CD4-positive, alpha-beta T cell treated with Interleukin-10 for 1 hour (primary cell): Measurements from ENCODE around the gene IDH3G.
"Not testable (repeated sequence)": the region's sequence is repeated elsewhere in the genome, so short reads cannot be mapped to it uniquely, and the experiment has no call there.

Source experiments
- DNase-seq: peaks from one replicate; pipeline ENCODE4 v3.0.0-alpha.2; 2020

IDH3G gene

DNA sequence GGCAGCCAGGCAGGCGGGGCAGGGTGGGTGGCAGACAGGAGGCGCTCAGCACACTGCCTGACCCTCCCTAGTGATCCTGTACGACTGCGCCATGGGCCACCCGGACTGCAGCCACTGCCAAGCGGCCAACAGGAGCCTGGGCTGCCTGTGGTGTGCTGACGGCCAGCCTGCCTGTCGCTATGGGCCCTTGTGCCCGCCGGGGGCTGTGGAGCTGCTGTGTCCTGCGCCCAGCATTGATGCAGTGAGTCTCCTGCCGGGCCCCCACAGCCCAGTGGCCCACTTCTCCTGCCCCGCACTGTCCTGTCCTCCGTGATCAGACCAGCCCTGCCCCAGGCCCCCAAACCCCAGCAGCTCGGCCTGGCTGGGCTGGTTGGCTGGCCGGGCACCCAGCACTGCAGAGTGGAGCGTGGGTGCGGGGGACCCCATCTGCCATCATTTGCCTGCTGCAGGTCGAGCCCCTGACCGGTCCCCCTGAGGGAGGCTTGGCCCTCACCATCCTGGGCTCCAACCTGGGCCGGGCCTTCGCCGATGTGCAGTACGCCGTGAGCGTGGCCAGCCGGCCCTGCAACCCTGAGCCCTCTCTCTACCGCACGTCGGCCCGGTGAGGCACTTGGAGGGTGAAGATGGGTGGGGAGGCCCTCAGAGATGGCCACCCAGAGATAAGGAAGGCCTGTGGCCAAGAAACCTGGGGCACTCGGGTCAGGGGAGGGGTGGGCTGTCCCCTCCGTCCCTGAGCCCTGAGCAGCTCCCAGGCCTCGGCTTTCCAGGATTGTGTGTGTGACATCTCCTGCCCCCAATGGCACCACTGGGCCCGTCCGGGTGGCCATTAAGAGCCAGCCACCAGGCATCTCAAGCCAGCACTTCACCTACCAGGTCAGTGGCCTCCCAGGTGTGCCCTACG lies 22.5 kb downstream of the IDH3G start:
- no peak for DNase-seq

DNA sequence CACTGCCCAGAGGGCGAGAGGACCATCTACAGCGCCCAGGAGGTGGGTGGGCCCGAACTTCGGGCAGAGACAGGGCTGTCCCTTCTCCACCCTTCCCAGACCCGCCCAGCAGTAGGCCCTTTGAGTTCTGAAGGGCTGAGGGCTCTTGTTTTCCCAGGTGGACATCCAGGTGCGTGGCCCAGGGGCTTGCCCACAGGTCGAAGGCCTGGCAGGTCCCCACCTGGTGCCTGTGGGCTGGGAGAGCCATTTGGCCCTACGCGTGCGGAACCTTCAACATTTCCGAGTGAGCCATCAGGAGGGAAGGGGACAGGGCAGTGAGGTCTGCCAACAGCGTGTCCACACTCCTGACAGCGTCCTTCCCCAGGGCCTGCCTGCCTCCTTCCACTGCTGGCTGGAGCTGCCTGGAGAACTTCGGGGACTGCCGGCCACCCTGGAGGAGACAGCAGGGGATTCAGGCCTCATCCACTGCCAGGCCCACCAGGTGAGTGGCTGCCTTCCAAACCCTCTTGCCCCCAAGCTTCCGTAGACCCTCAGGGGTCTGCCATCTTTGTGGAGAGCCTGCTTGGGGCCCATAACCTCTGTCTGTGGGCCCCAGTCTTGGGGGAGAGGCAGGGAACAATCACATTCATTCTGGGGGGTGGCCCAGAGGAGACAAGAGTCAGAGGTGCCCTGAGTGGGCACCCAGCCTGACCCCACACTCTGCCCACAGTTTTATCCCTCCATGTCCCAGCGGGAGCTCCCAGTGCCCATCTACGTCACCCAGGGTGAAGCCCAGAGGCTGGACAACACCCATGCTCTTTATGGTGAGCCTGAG lies 23.4 kb downstream of the IDH3G start:
- DNase-seq: no peak

- DNase-seq: no peak
Observed at GRCh38 chrX:153769865-153770600, 24.1 kb downstream of the IDH3G start.

DNA sequence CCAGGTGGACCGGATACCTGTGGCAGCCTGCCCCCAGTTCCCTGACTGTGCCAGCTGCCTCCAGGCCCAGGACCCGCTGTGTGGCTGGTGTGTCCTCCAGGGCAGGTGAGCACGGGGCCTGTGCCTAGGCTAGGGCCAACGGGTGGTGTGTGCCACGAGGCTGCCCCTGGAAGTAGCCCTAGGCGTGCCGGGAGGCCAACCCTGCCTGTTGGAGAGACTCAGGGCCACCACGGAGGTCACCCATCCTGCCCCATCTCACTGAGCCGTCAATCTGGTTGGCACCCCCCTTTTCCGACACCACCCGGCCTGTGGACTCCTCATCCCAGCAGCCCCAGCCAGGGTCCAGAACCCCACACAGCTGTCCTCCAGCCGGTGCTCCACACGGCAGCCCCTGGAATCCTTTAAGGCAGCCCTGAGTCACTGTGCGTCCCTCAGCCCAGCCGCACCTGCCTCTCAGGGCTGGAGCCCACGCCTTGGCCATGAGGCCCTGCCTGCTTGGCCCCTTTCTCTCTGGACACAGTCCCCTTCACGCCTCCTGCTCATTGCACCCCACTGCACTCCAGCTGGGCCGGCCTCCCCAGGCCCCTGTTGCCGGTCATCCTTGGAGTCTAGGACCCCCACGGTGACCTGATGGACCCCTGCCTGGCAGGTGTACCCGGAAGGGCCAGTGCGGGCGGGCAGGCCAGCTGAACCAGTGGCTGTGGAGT lies 24.9 kb downstream of the IDH3G start:
- DNase-seq: no peak

DNA sequence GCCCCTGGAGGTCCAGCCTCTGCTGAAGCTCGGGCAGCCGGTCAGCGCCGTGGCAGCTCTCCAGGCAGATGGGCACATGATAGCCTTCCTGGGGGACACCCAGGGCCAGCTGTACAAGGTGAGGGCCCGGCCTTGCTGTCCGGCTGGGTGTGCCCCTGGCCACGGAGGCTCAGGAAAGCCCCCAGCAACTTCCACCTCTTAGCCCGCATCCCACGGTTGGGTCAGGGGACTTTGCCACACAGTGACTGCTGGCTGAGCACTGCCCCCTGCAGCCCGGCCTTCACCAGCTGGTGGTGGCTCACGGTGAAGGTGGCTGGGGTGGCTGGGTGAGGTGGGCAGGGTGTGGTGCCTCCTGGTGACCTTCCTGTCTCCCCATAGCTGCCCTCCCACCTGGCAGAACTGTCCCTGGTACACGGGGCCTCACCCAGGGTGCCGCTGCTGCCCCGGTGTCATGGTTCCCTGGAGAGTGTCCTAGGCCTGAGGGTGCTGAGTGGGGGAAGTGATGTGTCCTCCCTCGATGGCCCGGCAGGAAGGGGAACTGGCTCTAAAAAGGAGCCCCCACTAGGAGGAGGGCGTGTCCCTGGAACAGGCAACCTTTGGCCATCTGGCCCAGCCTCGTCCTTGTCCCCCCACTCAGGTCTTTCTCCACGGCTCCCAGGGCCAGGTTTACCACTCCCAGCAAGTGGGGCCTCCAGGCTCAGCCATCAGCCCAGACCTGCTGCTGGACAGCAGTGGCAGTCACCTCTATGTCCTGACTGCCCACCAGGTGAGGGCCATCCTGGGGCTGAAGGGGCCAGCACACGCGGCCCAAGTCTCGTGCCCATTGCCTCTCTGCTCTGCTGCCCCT lies 25.6 kb downstream of the IDH3G start:
- DNase-seq: no peak

- no peak for DNase-seq
Observed at GRCh38 chrX:153767674-153768055, 26.5 kb downstream of the IDH3G start.

- DNase-seq: no peak
Observed at GRCh38 chrX:153766871-153767673, 27.1 kb downstream of the IDH3G start.

GRCh38 chrX:153766098-153766817 lies 27.9 kb downstream of the IDH3G start:
- no peak for DNase-seq

DNA sequence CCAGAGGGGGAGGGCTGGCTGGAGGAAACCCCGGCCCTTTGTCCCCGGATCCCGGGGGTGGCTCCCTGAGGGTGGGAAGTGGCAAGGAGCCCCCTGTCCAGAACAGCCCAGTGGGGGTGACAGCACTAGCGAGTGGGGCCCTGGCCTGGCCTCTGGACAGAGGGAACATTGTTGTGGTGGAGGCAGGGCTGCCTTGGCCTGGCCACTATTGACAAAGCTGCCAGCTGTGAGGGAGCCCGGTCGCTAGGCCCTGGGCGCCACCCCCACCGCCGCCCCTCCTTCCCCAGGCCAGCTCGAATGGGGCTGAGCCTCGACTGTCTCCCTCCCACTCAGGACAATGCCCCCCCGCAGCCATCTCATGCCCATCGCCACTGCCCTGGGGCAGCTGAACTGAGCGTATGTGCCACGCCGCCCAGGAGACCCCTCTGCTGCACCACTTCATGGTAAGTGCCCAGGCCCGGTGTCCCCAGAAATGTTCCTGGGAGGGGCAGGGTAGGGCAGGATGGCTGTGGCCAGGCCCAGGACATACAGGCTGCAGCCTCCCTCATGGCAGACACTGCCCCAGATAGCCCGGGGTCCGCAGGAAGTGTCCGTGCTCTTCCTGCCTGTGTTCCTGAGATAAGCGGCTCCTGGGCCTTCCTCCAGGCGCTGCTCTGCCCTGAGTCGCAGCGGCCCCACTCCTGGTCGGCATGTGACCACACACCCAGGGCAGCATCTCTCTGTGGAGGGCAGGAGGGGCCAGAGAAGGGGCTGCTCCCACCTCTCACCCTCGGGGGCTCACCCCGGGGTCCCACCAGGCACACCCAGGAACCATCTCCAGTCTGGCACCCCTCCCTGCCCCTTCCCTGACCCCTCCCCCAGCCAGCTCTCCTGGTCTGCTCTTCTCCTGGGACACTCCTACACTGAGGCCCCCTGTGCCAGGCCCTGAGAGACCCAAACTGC lies 28.8 kb downstream of the IDH3G start:
- no peak for DNase-seq

- no peak for DNase-seq
Observed at GRCh38 chrX:153764786-153765137, 29.4 kb downstream of the IDH3G start.

GRCh38 chrX:153763989-153764755 lies 30.0 kb downstream of the IDH3G start, which contains the start of gene PLXNB3:
Gene PLXNB3, plus strand, starts transcription at chrX:153764249. Its CDS starts 1,287 bp downstream, at chrX:153765536.
- DNase-seq: peak; percentile 78

DNA sequence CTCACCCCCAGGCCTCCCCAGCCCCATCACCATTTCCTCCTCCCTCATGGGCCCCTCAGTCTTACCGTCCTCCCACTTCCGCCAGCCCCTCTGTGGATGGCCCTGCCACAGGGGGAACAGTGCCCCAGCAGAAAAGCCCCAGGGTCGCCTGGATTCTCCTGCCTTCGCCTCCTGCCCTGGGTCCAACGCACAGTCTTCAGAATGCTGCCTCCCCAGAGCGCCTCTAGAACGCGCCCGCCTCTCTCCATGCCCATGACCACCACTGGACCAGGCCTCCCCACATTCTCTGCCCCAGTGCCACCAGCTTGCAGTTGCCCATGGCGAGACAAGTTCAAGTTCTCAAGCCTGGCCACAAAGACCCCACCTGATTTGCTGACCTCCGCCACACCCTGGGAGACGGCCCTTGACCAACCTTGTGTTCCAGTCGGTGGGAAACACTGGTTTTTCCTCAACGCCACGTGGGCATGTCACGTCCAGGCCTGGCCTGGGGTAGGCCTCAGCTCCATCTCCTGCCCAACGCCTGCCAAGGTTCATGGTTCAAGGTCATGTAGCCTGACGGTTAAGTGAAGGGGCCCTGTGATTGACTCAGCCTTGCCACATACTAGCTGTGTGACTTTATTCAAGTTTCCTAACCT lies 30.8 kb downstream of the IDH3G start:
- no peak for DNase-seq

DNA sequence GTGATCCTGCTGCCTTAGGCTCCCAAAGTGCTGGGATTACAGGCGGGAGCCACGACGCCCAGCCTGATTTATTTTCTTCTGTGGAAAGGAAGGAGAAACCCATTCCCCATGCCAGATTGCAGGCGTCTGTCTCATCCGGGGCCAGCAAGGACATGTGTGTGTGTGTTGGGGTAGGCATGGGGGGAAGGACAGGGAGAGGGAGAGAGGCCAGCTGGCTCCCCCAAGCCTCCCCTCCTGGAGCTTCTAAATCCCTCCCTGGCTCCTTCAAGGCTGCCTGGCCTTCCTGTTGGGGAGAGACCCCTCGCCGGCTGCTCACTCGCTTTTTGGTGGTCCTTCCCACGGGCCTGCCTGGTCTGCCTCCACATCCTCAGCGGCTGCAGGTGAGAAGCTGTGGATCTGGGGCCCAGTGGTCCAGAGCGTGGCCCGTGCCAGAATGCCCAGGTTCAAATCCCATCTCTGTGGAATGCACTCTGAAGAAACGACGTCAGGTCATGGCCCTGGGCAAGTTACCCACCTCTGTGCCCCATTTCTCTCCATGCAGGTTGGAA lies 31.5 kb downstream of the IDH3G start:
- no peak for DNase-seq

DNA sequence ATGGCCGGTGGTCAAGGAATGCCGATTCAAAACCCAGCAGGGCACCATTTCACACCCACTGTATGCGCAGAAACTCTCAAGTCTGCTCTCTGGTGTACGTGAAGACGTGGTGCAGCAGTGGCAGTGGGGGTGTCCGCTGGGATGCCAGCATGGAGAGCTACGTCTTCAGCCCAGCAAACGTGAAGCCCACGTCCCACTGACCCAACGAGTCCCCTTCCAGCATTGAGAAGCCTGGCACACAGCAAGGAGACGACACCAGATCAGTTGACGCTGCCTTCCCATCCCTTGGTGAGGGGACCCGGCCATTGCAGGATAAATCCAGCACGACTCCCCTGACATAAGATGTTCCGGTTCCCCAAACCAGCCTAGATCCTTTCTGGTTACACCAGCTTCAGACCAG lies 32.3 kb downstream of the IDH3G start:
- no peak for DNase-seq

- DNase-seq: no peak
Observed at GRCh38 chrX:153755136-153755535, 39.0 kb downstream of the IDH3G start.

GRCh38 chrX:153750127-153750774 lies 43.9 kb downstream of the IDH3G start:
- no peak for DNase-seq

GRCh38 chrX:153749017-153749416 lies 45.2 kb downstream of the IDH3G start:
- not testable (repeated sequence) for DNase-seq
